Measurements from ENCODE around the gene TLX1.

DNA sequence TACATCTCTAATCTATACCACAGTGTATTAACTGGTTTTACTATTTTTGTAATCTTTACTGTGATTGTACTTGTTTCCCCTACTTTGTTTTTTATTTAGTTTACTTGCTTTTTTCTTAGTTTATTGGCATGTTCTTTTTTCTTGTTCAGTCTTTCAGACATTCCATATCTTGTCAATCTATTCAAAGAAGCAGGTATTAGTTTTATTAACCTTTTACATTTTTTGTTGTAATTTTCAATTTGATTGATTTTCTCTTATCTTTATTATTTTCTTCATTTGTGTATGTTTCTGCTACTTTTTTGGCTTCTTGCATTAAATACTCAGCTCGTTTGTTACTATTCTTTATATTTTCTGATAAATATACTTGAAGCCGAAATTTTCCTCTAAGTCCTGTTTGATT lies 41.6 kb downstream of the TLX1 start:
- TF ChIP-seq, protein P1, sequence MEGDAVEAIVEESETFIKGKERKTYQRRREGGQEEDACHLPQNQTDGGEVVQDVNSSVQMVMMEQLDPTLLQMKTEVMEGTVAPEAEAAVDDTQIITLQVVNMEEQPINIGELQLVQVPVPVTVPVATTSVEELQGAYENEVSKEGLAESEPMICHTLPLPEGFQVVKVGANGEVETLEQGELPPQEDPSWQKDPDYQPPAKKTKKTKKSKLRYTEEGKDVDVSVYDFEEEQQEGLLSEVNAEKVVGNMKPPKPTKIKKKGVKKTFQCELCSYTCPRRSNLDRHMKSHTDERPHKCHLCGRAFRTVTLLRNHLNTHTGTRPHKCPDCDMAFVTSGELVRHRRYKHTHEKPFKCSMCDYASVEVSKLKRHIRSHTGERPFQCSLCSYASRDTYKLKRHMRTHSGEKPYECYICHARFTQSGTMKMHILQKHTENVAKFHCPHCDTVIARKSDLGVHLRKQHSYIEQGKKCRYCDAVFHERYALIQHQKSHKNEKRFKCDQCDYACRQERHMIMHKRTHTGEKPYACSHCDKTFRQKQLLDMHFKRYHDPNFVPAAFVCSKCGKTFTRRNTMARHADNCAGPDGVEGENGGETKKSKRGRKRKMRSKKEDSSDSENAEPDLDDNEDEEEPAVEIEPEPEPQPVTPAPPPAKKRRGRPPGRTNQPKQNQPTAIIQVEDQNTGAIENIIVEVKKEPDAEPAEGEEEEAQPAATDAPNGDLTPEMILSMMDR (IDR thresholded peaks at IDR 0.05), result no peak
- TF ChIP-seq POLR2A (IDR thresholded peaks at IDR 0.05) (no peak), POLR2AphosphoS5 (IDR thresholded peaks at IDR 0.05) (no peak), EP300 (IDR thresholded peaks at IDR 0.05) (no peak)
